Jurkat, Clone E6-1 (cell line): Measurements from ENCODE around the gene MLXIP. TPM values are rescaled to one million over a fixed set of nuclear protein-coding genes. Genes with fewer than 3 reads are reported as not detected.
"Not testable (repeated sequence)": the region's sequence is repeated elsewhere in the genome, so short reads cannot be mapped to it uniquely, and the experiment has no call there.

Experiments used
- DNase-seq: peaks from one replicate; pipeline ENCODE4 v3.0.0-alpha.2; 2011; ENCODE audit warnings: low read depth, low spot score
- H3K4me3 ChIP-seq: 2 replicates; pipeline ENCODE4 v1.5.1; 2011; ENCODE audit warnings: mild to moderate bottlenecking, low read length, control low read depth, moderate library complexity
- polyA plus RNA-seq: library from polyadenylated mRNA; unstranded; fragments of >200 nt; gene quantifications from one replicate; pipeline ENCODE4 v1.2.1, GENCODE V29; 2012; ENCODE audit warnings: missing spikeins; ENCODE audit not compliant: insufficient read length, insufficient read depth

The MLXIP gene
- polyA plus RNA-seq = 18.9 TPM

- H3K4me3 ChIP-seq = peak within 1 kb of the TSS; percentile 89
- DNase-seq = peak; percentile 83
These were observed at the start of gene MLXIP for GRCh38 chr12:122078141-122079032. TSS of gene MLXIP (plus strand) at chr12:122078756. CDS start at chr12:122078854, 98 bp downstream.

- H3K4me3 ChIP-seq = no peak overlapping the region
These were observed 49.5 kb upstream of the MLXIP start for GRCh38 chr12:122028905-122029560.

GRCh38 chr12:122029620-122030423 is 48.7 kb upstream of the MLXIP start:
- no peak overlapping the region for H3K4me3 ChIP-seq
- DNase-seq = no peak

More at GRCh38 chr12:122028905-122029560, 49.5 kb upstream of the MLXIP start:
- no peak for DNase-seq

- no peak for DNase-seq
- H3K4me3 ChIP-seq = no peak overlapping the region
These were observed 48.0 kb upstream of the MLXIP start for GRCh38 chr12:122030424-122031035.

GRCh38 chr12:122031342-122032216 is 47.0 kb upstream of the MLXIP start:
- no peak for DNase-seq
- H3K4me3 ChIP-seq = no peak overlapping the region

- H3K4me3 ChIP-seq = no peak overlapping the region
- DNase-seq = no peak
These were observed 46.0 kb upstream of the MLXIP start for GRCh38 chr12:122032580-122032979.

- DNase-seq = no peak
- H3K4me3 ChIP-seq = no peak overlapping the region
These were observed 43.3 kb upstream of the MLXIP start for GRCh38 chr12:122035292-122035691.

- H3K4me3 ChIP-seq = no peak overlapping the region
- DNase-seq = no peak
These were observed 42.4 kb upstream of the MLXIP start for GRCh38 chr12:122036153-122036552.

- DNase-seq = no peak
- no peak overlapping the region for H3K4me3 ChIP-seq
These were observed 37.8 kb upstream of the MLXIP start for GRCh38 chr12:122040579-122041386.

- DNase-seq, H3K4me3 ChIP-seq: not testable (repeated sequence)
These were observed 37.1 kb upstream of the MLXIP start for GRCh38 chr12:122041458-122041857.

GRCh38 chr12:122042910-122043309 is 35.6 kb upstream of the MLXIP start:
- DNase-seq = no peak
- H3K4me3 ChIP-seq = no peak overlapping the region

- DNase-seq = no peak
- H3K4me3 ChIP-seq = no peak overlapping the region
These were observed 35.1 kb upstream of the MLXIP start for GRCh38 chr12:122043476-122043875.

- no peak overlapping the region for H3K4me3 ChIP-seq
- DNase-seq = no peak
These were observed 33.3 kb upstream of the MLXIP start for GRCh38 chr12:122045262-122045661.

GRCh38 chr12:122046145-122046544 is 32.4 kb upstream of the MLXIP start:
- DNase-seq = no peak
- H3K4me3 ChIP-seq = no peak overlapping the region

GRCh38 chr12:122048151-122048550 is 30.4 kb upstream of the MLXIP start:
- DNase-seq = no peak
- no peak overlapping the region for H3K4me3 ChIP-seq

- no peak for DNase-seq
- H3K4me3 ChIP-seq = no peak overlapping the region
These were observed 28.7 kb upstream of the MLXIP start for GRCh38 chr12:122049827-122050226.

GRCh38 chr12:122050706-122051105 is 27.9 kb upstream of the MLXIP start:
- DNase-seq = no peak

More at GRCh38 chr12:122050706-122051105, 27.9 kb upstream of the MLXIP start:
- H3K4me3 ChIP-seq = no peak overlapping the region
